Fibroblast of mammary gland (primary cell): ENCODE results near the gene SMYD1.

Source experiments
- DNase-seq: peaks from one replicate; pipeline ENCODE4 v3.0.0-alpha.2; 2010; ENCODE audit warnings: low read depth
- H3K4me3 ChIP-seq: 2 replicates; pipeline ENCODE4 v1.5.1; 2011; ENCODE audit warnings: low read depth, mild to moderate bottlenecking, low read length, moderate library complexity; ENCODE audit not compliant: control insufficient read depth
- CTCF ChIP-seq: conservative IDR thresholded peaks from 2 replicates; pipeline ENCODE4 v1.5.1; 2011; ENCODE audit warnings: low read depth, low read length, inconsistent platforms; ENCODE audit not compliant: control insufficient read depth, insufficient read depth

SMYD1 gene

GRCh38 chr2:88048541-88048940 lies 19.1 kb upstream of the SMYD1 start:
- DNase-seq = no peak
- no peak overlapping the region for H3K4me3 ChIP-seq
- no peak for TF ChIP-seq CTCF

- no peak for DNase-seq
- H3K4me3 ChIP-seq = no peak overlapping the region
- TF ChIP-seq CTCF = no peak
Measured at GRCh38 chr2:88049622-88050021, 18.0 kb upstream of the SMYD1 start.

- no peak overlapping the region for H3K4me3 ChIP-seq
- no peak for TF ChIP-seq CTCF
- DNase-seq = no peak
Measured at GRCh38 chr2:88051792-88052191, 15.8 kb upstream of the SMYD1 start.

- TF ChIP-seq CTCF = no peak
- H3K4me3 ChIP-seq = no peak overlapping the region
- peak; percentile 87 for DNase-seq
Measured at GRCh38 chr2:88053296-88053695, 14.3 kb upstream of the SMYD1 start.

- peak; percentile 17 for DNase-seq
- TF ChIP-seq CTCF = no peak
- H3K4me3 ChIP-seq = peak overlapping the region; percentile 65
Measured at GRCh38 chr2:88053934-88054781, 13.5 kb upstream of the SMYD1 start.

- H3K4me3 ChIP-seq = peak overlapping the region; percentile 65
- TF ChIP-seq CTCF = no peak
- peak; percentile 53 for DNase-seq
Measured at GRCh38 chr2:88054782-88055370, 12.7 kb upstream of the SMYD1 start.
